Measurements from ENCODE around the gene PDIA5. TPM values are rescaled to one million over a fixed set of nuclear protein-coding genes. Genes with fewer than 3 reads are reported as not detected.

Gene PDIA5
- total RNA-seq, 1 experiment from 2014 or later: 53.6 TPM

DNA sequence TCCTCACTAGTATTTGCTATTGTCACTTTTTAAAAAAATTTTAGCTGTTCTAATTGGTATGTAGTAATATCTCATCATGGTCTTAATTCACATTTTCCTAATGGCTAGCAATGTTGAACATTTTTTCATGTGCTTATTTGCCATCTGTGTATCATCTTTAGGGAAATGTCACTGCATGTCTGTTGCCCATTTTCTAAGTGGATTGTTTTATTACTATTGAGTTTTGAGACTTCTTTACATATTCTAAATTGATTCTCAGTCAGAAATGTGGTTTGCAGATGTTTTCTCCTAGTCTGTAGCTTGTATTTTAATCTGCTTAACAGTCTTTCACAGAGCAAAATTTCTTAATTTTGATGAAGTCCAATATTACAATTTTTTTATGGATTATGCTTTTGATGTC, 101.3 kb downstream of the PDIA5 start:
- no peaks in the 10 kb centered on the region for H3K4me1 ChIP-seq (ENCODE audit: control insufficient read depth, insufficient read depth, low read length)
- no peaks in the 10 kb centered on the region for H3K36me3 ChIP-seq (ENCODE audit: control insufficient read depth, insufficient read depth, low read length)
- TF ChIP-seq TCF7L2 (IDR thresholded peaks at IDR 0.05; ENCODE audit: low read depth, low read length) (no peak), CTCF (IDR thresholded peaks at IDR 0.05) (no peak), SIN3A (IDR thresholded peaks at IDR 0.05; ENCODE audit: borderline replicate concordance, insufficient read depth, low read depth, low read length) (no peak), POLR2AphosphoS5 (IDR thresholded peaks at IDR 0.05; ENCODE audit: low read depth, low read length) (no peak)
- TF ChIP-seq, protein P1, sequence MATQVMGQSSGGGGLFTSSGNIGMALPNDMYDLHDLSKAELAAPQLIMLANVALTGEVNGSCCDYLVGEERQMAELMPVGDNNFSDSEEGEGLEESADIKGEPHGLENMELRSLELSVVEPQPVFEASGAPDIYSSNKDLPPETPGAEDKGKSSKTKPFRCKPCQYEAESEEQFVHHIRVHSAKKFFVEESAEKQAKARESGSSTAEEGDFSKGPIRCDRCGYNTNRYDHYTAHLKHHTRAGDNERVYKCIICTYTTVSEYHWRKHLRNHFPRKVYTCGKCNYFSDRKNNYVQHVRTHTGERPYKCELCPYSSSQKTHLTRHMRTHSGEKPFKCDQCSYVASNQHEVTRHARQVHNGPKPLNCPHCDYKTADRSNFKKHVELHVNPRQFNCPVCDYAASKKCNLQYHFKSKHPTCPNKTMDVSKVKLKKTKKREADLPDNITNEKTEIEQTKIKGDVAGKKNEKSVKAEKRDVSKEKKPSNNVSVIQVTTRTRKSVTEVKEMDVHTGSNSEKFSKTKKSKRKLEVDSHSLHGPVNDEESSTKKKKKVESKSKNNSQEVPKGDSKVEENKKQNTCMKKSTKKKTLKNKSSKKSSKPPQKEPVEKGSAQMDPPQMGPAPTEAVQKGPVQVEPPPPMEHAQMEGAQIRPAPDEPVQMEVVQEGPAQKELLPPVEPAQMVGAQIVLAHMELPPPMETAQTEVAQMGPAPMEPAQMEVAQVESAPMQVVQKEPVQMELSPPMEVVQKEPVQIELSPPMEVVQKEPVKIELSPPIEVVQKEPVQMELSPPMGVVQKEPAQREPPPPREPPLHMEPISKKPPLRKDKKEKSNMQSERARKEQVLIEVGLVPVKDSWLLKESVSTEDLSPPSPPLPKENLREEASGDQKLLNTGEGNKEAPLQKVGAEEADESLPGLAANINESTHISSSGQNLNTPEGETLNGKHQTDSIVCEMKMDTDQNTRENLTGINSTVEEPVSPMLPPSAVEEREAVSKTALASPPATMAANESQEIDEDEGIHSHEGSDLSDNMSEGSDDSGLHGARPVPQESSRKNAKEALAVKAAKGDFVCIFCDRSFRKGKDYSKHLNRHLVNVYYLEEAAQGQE (IDR thresholded peaks at IDR 0.05; ENCODE audit: insufficient read depth in 1 of 2, low read depth in 2 of 2, low read length in 1 of 2): no peak
- no peak overlapping the region for H3K4me3 ChIP-seq (ENCODE audit: low read depth in 2 of 2, low read length in 2 of 2)
- ATAC-seq (no peak), DNase-seq (ENCODE audit: low read depth, low spot score) (no peak)
- in situ Hi-C loops (cut with HindIII; ENCODE audit: low pct_unique_long_range_greater_than_20kb, low sequenced_read_pairs): no loop called here
- intact Hi-C loops (cut with micrococcal nuclease; ENCODE audit: unreplicated experiment): no loop called here
- POLR2A ChIA-PET: no interaction called here
- BruUV-seq (replicated peaks): no TSS peak
- no peaks in the 10 kb centered on the region for H3K9me3 ChIP-seq (ENCODE audit: control insufficient read depth, insufficient read depth, low read depth, low read length)
- H3K27me3 ChIP-seq (ENCODE audit: control insufficient read depth, insufficient read depth, low read length): no peaks in the 10 kb centered on the region
- H3K27ac ChIP-seq (ENCODE audit: low read length): no peak overlapping the region
- CTCF ChIA-PET: no interaction called here

DNA sequence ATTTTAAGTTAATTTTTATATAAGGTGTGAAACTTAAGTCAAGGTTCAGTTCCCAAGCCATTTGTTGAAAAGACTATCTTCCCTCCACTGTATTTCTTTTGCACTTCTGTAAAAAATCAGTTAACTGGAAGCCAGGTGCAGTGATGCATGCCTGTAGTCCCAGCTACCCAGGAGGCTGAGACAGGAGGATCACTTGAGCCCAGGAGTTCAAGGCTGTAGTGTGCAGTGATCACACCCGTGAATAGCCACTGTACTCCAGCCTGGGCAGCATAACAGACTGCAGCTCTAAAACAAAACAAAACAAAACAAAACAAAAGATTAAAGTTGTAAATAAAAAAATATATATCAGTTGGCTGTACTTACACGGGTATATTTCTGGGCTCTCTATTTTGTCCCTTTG, 101.8 kb downstream of the PDIA5 start:
- TF ChIP-seq POLR2AphosphoS5 (IDR thresholded peaks at IDR 0.05; ENCODE audit: low read depth, low read length) (no peak), SIN3A (IDR thresholded peaks at IDR 0.05; ENCODE audit: borderline replicate concordance, insufficient read depth, low read depth, low read length) (no peak), CTCF (IDR thresholded peaks at IDR 0.05) (no peak), TCF7L2 (IDR thresholded peaks at IDR 0.05; ENCODE audit: low read depth, low read length) (no peak)
- TF ChIP-seq, protein P1 (IDR thresholded peaks at IDR 0.05; ENCODE audit: insufficient read depth in 1 of 2, low read depth in 2 of 2, low read length in 1 of 2): no peak
- intact Hi-C loops (cut with micrococcal nuclease; ENCODE audit: unreplicated experiment): no loop called here
- BruUV-seq (replicated peaks): no TSS peak
- Histone ChIP-seq H3K4me1 (ENCODE audit: control insufficient read depth, insufficient read depth, low read length) (no peaks in the 10 kb centered on the region), H3K9me3 (ENCODE audit: control insufficient read depth, insufficient read depth, low read depth, low read length) (no peaks in the 10 kb centered on the region), H3K27me3 (ENCODE audit: control insufficient read depth, insufficient read depth, low read length) (no peaks in the 10 kb centered on the region), H3K27ac (ENCODE audit: low read length) (no peak overlapping the region), H3K36me3 (ENCODE audit: control insufficient read depth, insufficient read depth, low read length) (no peaks in the 10 kb centered on the region), H3K4me3 (ENCODE audit: low read depth in 2 of 2, low read length in 2 of 2) (no peak overlapping the region)
- ChIA-PET POLR2A (no interaction called here), CTCF (no interaction called here)
- in situ Hi-C loops (cut with HindIII; ENCODE audit: low pct_unique_long_range_greater_than_20kb, low sequenced_read_pairs): no loop called here
- no peak for DNase-seq (ENCODE audit: low read depth, low spot score)
- no peak for ATAC-seq
